Medulla oblongata (tissue), 1 donor: ENCODE measurements around the gene TCF12.
"Not testable (repeated sequence)": the region's sequence is repeated elsewhere in the genome, so short reads cannot be mapped to it uniquely, and the experiment has no call there.

Experiments used
- DNase-seq: peaks from one replicate; pipeline ENCODE4 v3.0.0-alpha.2; 2015; ENCODE audit errors: extremely low spot score

TCF12 gene

GRCh38 chr15:56915888-56916287, 2.6 kb upstream of the TCF12 start:
- DNase-seq, result no peak

GRCh38 chr15:56916825-56917477, 1.5 kb upstream of the TCF12 start:
- DNase-seq, result no peak

DNA sequence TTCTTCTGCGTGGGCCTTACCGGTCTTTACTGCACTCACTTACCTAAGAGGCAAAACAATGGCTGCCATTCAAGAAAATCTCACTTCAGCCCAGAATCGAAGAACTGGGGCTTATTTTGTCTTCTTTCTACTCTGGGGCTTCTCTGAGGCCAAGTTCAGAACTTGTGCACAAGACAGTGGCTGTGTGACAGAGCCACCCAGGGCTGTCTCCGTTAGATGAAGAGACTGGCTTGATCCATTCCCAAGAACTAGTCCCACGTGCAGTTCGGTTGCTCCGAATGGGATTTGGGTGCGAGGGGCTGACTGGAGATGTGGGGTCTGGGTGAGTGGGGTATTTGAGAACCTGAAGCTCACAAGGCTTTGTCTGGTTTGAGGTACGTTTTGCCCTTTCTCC, 795 bp upstream of the TCF12 start:
- peak; percentile 60 for DNase-seq

GRCh38 chr15:56919031-56919608, 676 bp downstream of the TCF12 start:
- DNase-seq, result no peak

DNA sequence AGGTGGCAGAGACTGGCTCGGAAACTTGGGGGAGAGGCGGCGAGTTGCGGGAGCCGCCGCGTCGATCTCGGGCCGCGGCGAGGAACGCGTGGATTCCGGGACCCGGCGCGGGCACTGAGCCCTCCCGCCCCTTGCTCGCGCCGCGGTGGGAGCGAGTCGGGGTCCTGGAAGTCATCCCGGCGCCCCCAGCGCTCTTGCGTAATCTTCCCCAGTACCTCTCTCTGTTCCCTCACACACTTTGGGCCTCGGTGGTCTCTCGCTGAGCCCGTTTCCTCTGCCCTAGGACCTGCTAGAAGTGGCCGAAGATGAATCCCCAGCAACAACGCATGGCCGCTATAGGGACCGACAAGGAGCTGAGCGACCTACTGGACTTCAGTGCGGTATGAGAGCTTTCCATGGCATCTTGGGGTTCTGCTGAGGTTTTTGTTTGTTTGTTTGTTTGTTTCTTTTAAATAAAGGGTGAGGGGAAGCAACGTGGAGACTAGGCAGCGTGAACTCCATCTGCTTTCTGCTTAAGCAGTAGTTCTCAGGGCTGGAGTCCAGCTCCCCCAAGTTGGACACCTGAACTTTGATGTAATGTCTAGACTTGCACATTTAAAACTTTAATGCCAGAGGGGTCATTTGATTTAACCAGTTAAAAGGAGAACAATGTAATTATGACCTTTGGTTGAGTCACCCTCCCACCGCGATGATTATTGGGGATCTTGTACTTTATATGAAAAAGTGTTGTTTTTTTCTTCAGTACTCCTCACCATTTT, 1.3 kb downstream of the TCF12 start:
- peak; percentile 59 for DNase-seq

DNA sequence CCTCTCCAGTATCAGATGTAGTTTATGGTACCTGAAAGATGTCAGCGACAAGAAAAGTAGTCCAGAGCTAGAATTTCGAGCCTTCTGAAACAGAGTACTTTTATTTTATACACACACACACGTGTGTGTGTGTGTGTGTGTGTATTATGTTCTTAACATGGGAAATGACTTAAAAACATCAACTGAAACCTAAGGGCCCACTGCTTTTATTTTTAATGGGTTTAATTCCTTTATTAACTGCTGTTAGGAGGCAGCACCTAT, 1.9 kb downstream of the TCF12 start:
- DNase-seq, result no peak

DNA sequence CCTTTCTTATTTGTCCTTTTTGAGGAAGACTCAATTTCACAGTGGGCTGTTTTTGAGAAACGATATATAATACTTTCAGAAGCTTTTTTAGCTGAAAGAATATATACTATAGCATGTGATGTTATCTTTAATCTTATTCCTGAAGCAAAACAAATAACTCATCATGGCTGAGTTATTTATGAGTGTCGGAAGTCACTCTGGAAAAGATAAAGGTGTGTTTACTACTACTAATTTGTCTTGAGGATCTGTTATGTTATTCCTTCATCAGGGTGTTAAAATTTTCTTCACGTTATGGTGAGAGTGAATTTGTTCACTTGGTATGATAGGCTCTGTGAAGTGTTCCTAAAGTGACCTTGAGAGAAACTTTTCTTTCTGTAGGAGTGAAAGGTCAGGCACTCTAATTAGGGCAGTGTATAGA, 4.7 kb downstream of the TCF12 start:
- no peak for DNase-seq

GRCh38 chr15:56927816-56928215, 9.4 kb downstream of the TCF12 start:
- no peak for DNase-seq

DNA sequence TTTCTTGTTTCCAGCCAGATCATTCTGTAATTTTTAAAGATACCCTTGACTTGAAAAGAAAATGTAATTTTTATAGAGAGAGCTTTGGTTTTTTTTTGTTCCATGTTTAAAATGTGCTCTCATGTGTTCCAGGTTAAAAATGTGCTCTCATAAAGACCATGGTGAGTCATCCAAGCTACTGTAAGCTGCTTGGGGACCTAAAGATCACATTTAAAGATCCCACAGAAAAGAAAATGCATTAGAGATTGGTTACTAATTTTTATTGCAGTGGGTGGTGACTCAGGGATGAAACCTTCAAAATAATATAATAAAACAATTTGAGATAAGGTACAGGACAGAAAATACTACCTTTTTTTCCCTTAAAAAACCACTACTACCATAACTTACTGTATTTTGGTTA, 11.0 kb downstream of the TCF12 start:
- no peak for DNase-seq

- DNase-seq, result no peak
Observed at GRCh38 chr15:56929933-56930332, 11.5 kb downstream of the TCF12 start.

GRCh38 chr15:56930669-56931313, 12.3 kb downstream of the TCF12 start:
- no peak for DNase-seq

DNA sequence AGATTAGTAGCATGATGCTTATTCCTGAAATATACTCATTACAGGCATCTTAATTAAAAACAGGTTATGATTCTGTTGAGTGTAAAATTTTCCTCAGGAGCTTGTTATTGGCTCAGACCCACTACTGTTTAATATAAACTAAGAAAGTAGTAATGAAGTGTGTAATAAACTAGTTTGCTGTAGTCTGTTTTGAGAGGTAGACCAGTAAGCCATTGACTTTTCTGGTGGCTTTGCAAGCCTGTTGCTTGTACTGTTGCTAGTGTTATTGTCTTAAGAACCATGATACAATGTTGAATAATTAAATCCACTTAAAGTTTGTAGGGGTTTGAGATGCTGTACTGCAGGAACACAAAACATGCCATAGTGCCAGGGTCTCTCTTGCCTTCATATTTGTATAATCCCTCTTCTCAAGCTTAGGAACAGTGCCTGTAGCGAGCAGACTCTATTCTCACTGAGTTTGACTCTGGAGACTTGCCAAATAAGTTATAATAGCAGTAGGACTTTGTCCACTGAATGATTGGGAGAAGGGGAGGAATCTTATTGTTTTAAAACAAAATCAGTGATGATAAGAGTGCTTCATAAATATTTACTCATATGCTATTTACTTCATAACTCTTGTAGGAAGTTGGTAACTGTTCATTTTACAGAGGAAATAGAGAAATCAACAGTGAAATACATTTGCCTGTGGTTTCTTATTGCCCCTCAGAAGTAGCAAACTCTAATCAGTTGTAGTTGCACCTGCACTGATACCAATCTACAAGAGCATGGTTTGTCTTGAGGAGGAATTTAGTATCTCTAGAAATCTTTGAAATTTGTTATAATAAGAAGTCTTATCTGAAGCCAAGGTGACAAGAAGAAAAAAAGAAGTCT, 13.4 kb downstream of the TCF12 start:
- DNase-seq, result no peak

GRCh38 chr15:56932509-56932868, 14.0 kb downstream of the TCF12 start:
- DNase-seq, result not testable (repeated sequence)

DNA sequence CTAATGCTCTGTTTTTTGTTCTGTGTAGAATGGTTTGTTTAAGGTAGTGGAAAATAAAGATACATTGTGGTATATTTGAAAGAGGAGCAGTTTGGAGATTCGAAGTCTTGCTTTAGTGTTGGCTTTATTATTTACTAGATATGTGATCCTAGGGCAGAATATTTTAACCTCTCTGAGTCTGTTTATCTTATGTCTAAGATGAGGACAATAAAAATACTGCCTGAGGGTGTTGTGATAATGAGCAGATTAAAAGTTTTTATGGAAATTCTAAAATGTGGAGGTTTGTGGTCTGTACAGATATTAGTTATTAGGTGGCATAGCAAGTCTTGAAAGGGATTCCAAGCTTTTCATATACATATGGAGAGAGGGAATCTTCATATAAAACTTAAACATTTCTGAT, 15.0 kb downstream of the TCF12 start:
- DNase-seq, result no peak

GRCh38 chr15:56933811-56934210, 15.4 kb downstream of the TCF12 start:
- no peak for DNase-seq

DNA sequence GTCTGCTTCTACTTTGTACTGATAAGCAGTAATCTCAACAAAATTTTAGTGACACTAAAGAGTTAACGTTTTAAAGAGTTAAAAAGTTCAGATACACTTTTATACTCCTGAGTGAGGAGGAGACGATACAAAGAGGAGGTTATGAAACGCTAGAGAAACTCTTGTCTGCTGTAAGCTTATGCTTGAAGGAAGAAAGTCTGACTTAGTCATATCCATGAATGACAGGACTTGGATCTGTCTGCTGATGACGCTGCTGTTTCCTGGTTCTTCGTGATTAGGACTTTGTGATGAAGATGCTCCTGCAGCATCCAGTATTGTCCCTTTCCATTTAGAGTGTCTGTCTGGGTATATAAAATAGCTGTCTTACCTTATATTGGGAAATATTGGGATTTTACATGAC, 15.8 kb downstream of the TCF12 start:
- no peak for DNase-seq

- no peak for DNase-seq
Observed at GRCh38 chr15:56936929-56937328, 18.5 kb downstream of the TCF12 start.

GRCh38 chr15:56939257-56939656, 20.8 kb downstream of the TCF12 start:
- DNase-seq, result no peak

DNA sequence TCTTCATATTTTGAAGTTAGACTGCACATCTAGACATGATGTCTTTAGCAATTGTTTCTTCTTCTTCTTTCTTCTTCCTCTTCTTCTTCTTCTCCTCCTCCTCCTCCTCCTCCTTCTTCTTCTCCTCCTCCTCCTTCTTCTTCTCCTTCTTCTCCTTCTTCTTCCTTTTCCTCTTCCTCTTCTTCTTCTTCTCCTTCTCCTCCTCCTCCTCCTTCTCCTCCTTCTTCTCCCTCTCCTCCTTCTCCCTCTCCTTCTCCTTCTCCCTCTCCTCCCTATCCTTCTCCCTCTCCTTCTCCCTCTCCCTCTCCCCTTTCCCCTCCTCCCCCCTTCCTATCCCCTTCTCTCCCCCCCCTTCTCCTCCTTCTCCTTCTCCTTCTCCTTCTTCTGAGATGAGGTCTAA, 21.9 kb downstream of the TCF12 start:
- no peak for DNase-seq

DNA sequence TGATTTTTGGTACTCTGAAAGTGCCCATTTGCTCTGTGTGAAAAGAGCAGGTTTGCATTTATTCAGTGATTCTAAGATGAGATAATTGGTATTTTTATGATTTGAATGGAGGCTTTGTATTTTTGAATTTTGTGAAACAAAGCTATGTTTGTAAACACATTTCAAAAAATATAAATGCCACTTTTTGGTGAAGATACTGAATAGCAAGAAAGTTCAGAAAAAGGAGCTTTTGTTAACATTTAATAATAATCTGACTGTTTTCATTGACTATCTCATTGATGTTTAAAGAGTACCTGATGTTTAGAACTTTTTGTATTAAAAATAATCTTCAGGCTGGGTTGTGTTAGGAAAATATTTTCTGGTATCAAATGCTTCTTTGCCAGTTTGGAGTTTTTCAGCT, 23.7 kb downstream of the TCF12 start:
- DNase-seq, result no peak

- DNase-seq, result no peak
Observed at GRCh38 chr15:56943403-56943802, 25.0 kb downstream of the TCF12 start.

- no peak for DNase-seq
Observed at GRCh38 chr15:56944485-56944884, 26.0 kb downstream of the TCF12 start.
